ENCODE data around the gene IQCH. TPM values are rescaled to one million over a fixed set of nuclear protein-coding genes. Genes with fewer than 3 reads are reported as not detected.

Gene IQCH
- total RNA-seq, 2 experiments from 2014 or later, result 1.2 to 1.7 TPM

- ChIA-PET POLR2A (no interaction called here), CTCF (no interaction called here)
- no peaks in the 10 kb centered on the region for H3K9me3 Mint-ChIP-seq
- TF ChIP-seq CTCF (IDR thresholded peaks at IDR 0.05), result no peak
- H3K27me3 Mint-ChIP-seq, result no peaks in the 10 kb centered on the region
- intact Hi-C loops (cut with micrococcal nuclease), result no loop called here
- H3K36me3 Mint-ChIP-seq (ENCODE audit: low read depth), result peaks cover 23% of the 10 kb centered on the region
- no peaks in the 10 kb centered on the region for H3K4me1 Mint-ChIP-seq (ENCODE audit: low read depth)
- H3K27ac Mint-ChIP-seq, result no peak overlapping the region
- no peak overlapping the region for H3K4me3 Mint-ChIP-seq
- DNase-seq (no peak), ATAC-seq (no peak)
These were observed 41.8 kb upstream of the IQCH start for GRCh38 chr15:67212684-67213367.

GRCh38 chr15:67215102-67215501 lies 39.5 kb upstream of the IQCH start:
- ChIA-PET POLR2A (no interaction called here), CTCF (no interaction called here)
- DNase-seq (no peak), ATAC-seq (no peak)
- no peak for TF ChIP-seq CTCF (IDR thresholded peaks at IDR 0.05)
- Mint-ChIP-seq H3K36me3 (ENCODE audit: low read depth) (peaks cover 32% of the 10 kb centered on the region), H3K9me3 (no peaks in the 10 kb centered on the region), H3K27ac (no peak overlapping the region), H3K4me1 (ENCODE audit: low read depth) (no peaks in the 10 kb centered on the region), H3K27me3 (no peaks in the 10 kb centered on the region), H3K4me3 (no peak overlapping the region)
- intact Hi-C loops (cut with micrococcal nuclease), result no loop called here

GRCh38 chr15:67216859-67217258 lies 37.7 kb upstream of the IQCH start:
- TF ChIP-seq CTCF (IDR thresholded peaks at IDR 0.05), result no peak
- Mint-ChIP-seq H3K27me3 (no peaks in the 10 kb centered on the region), H3K4me3 (no peak overlapping the region), H3K36me3 (ENCODE audit: low read depth) (peaks cover 38% of the 10 kb centered on the region), H3K27ac (no peak overlapping the region), H3K4me1 (ENCODE audit: low read depth) (no peaks in the 10 kb centered on the region), H3K9me3 (no peaks in the 10 kb centered on the region)
- no peak for DNase-seq
- intact Hi-C loops (cut with micrococcal nuclease), result no loop called here
- POLR2A ChIA-PET, result no interaction called here
- CTCF ChIA-PET, result no interaction called here
- no peak for ATAC-seq

- Mint-ChIP-seq H3K27me3 (no peaks in the 10 kb centered on the region), H3K4me1 (ENCODE audit: low read depth) (no peaks in the 10 kb centered on the region), H3K4me3 (no peak overlapping the region), H3K36me3 (ENCODE audit: low read depth) (peaks cover 38% of the 10 kb centered on the region), H3K9me3 (no peaks in the 10 kb centered on the region), H3K27ac (no peak overlapping the region)
- TF ChIP-seq CTCF (IDR thresholded peaks at IDR 0.05), result no peak
- intact Hi-C loops (cut with micrococcal nuclease), result no loop called here
- ATAC-seq (no peak), DNase-seq (no peak)
- ChIA-PET POLR2A (no interaction called here), CTCF (no interaction called here)
These were observed 36.2 kb upstream of the IQCH start for GRCh38 chr15:67218428-67218827.

- CTCF ChIA-PET, result no interaction called here
- peaks cover 38% of the 10 kb centered on the region for H3K36me3 Mint-ChIP-seq (ENCODE audit: low read depth)
- H3K27ac Mint-ChIP-seq, result no peak overlapping the region
- H3K4me1 Mint-ChIP-seq (ENCODE audit: low read depth), result no peaks in the 10 kb centered on the region
- no peaks in the 10 kb centered on the region for H3K9me3 Mint-ChIP-seq
- H3K4me3 Mint-ChIP-seq, result no peak overlapping the region
- intact Hi-C loops (cut with micrococcal nuclease), result no loop called here
- no peak for TF ChIP-seq CTCF (IDR thresholded peaks at IDR 0.05)
- DNase-seq (no peak), ATAC-seq (no peak)
- POLR2A ChIA-PET, result interaction anchor here (0.6 kb wide), 1 partner anchor 99 kb away, joined by 4 read pairs; no protein-coding TSS in a partner anchor
- H3K27me3 Mint-ChIP-seq, result no peaks in the 10 kb centered on the region
These were observed 35.3 kb upstream of the IQCH start for GRCh38 chr15:67219288-67219687.
